DMS53 treated with DMSO at 0.1 percent for 48 hours (cell line): ENCODE data around the gene PREB.
A peak's percentile ranks its signal among the peaks of the same experiment; 100 is the strongest.
"Not testable (repeated sequence)": the region's sequence is repeated elsewhere in the genome, so short reads cannot be mapped to it uniquely, and the experiment has no call there.

ENCODE experiments used
- DNase-seq: peaks from one replicate; lab custom pipeline; 2025; ENCODE audit not compliant: unreplicated experiment; lab: John Stamatoyannopoulos, UW

PREB gene, protein sequence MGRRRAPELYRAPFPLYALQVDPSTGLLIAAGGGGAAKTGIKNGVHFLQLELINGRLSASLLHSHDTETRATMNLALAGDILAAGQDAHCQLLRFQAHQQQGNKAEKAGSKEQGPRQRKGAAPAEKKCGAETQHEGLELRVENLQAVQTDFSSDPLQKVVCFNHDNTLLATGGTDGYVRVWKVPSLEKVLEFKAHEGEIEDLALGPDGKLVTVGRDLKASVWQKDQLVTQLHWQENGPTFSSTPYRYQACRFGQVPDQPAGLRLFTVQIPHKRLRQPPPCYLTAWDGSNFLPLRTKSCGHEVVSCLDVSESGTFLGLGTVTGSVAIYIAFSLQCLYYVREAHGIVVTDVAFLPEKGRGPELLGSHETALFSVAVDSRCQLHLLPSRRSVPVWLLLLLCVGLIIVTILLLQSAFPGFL

DNA sequence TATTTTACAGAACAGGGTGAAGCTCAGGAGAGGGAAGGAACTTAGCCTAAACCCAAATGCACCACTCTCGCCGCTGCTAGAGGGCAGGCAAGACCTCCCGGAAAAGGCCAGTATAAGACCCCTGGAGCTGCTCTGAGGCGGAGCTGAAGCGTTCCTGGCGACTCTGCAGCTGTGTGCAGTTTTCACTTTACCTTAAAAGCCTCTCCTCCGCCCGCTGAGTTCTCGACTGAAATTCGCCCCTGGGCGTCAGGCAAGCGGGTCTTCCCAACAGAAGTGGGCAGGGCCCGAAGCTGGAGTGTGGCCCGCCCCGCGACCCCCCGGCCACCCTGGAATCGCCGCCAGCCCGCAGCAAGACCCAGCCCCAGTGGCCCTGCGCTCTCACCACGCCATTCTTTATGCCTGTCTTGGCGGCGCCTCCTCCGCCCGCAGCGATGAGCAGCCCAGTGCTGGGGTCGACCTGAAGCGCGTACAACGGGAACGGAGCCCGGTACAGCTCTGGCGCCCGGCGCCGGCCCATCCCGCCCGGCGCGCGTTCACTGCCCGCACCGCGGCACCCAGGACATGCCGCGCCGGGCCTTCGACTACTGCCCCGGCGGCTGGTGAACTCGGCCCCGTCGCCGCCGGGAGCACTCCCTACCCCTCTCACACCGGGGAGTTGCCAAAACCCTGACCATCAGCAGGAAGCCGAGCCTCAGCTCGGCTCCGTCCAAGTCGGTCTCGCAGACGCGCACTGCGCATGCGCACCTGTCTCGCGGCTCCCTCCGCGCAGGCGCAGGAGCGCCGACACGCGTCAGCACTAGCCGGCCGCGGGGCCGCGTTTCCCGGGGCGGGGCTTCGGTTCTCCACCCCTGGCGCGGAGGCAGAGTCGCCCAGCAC lies at the start of gene PREB:
TSS of gene PREB (minus strand) at position 732 of the 876 bp plus-strand sequence. CDS start at position 517, 215 bp downstream.
- DNase-seq = peak; percentile 78

DNA sequence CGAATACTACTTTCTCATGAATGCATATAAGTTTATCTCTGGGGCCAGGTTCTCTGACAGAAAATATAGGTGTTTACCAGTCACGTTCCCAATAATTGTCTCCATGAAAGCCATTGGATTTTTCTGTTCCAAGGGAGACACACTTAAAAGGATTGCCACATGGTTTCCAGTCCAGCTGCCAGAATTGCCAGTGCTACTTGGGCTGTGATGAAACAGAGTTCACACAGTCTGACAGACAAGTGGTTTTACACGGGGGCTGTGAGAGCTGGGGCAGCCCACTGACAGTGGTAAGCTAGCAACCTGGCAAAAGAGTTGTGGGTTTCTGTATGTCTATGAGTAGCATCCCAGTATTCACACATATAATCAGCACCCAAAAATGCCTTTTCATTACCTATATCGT lies 49.7 kb upstream of the PREB start:
- DNase-seq = no peak

DNA sequence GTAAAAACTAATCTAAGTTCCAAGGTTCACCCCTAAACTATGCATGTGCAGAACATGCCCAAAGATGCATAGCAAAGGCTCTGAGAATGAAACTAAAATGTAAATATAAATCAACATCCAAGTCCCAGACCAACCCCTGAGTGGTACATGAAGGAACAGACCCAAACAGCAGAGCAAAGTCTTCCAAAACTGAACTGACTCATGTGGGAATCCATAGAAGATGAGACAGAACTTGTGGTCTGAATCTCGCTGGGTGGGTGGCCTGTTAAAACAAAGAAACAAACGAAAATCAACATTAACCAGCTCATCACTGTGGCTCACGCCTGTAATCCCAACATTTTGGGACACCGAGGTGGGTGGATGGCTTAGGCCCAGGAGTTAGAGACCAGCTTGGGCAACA lies 47.9 kb upstream of the PREB start:
- DNase-seq = no peak

DNA sequence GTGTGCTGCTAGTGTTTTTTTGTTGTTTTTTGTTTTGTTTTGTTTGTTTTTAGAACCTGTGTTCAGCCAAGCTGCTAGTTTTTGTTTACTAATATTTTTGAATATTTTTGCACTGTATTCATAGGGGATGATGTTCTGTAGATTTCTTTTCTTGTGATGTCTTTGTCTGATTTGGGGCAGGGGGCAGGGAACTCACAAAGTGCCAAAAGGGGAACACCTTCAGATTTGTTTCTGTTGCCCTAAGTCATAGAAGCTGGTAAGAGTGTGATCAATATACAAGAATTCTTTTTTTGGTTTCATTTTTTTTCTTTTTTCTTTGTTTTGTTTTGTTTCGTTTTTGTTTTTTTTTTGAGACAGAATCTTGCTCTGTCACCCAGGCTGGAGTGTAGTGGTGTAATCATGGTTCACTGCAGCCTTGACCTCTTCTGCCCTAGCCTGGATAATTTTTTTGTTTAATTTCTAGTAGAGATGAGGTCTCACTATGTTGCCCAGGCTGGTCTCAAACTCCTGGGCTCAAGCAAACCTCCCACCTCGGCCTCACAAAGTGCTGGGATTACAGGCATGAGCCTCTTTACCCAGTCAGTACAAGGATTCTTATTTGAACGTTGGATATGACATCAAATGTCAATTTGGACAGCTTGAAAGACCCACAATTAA lies 45.0 kb upstream of the PREB start:
- DNase-seq = no peak

DNA sequence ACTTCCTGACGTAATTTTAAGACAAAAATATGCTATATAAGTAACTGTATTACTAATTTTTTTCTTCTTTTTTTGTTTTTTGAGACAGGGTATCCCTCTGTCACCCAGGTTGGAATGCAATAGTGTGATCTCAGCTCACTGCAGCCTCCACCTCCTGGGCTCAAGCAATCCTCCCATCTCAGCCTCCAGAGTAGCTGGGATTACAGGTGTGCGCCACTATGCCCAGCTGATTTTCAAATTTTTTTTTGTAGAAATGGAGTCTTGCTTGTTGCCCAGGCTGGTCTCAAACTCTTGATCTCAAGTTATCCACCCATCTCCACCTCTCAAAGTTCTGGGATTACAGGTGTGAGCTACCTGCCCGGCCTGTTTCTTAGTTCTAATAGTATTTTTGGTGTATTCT lies 44.0 kb upstream of the PREB start:
- no peak for DNase-seq

DNA sequence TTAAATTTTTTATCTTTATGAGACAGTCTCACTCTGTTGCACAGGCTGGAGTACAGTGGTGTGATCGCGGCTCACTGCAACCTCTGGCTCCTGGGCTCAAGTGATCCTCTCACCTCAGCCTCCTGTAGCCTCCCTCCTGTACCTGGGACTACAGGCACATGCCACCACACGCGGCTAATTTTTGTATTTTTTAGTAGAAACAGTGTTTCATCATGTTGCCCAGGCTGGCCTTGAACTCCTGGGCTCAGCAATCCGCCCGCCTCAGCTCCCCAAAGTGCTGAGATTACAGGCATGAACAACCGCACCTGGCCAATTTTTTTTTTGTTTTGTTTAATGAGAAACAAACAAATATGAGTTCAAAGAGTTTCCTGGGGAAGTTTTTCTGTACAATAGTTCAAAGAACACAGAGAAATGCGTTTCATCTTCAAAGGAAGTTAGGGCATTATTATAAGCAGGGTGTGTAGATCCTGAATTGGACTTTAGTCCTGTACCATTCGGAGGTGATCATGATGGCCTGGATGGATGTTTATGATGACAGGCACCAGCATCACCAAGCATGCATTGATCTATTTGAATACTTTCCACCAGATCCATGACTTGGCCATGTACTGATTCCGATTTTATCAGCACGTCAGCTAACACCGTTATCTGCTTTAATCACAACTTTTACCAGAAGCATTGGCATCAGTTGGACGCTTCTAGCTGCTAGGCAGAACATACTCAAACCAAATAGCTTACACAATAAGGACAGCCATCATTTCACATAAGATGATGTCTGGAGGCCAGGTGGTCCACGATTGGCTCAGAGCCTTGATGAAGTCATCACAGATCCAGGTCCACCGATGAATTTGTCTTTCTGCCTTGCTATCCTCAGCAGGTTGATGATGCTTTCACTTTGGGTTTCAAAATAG lies 43.3 kb upstream of the PREB start:
- no peak for DNase-seq

DNA sequence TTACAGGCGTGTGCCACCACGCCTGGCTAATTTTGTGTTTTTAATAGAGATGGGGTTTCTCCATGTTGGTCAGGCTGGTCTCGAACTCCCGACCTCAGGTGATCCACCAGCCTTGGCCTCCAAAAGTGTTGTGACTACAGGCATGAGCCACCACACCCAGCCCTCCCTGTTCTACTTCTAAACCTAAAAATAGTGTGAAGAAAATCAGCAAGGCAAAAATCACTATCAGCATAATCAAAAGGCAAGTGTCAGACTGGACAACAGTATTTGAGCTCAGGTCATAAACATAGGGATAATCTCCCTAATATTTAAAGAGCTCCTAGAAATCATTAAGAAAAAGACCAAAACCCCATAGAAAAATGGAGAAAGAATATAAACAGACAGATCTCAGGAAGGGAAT lies 41.3 kb upstream of the PREB start:
- not testable (repeated sequence) for DNase-seq

DNA sequence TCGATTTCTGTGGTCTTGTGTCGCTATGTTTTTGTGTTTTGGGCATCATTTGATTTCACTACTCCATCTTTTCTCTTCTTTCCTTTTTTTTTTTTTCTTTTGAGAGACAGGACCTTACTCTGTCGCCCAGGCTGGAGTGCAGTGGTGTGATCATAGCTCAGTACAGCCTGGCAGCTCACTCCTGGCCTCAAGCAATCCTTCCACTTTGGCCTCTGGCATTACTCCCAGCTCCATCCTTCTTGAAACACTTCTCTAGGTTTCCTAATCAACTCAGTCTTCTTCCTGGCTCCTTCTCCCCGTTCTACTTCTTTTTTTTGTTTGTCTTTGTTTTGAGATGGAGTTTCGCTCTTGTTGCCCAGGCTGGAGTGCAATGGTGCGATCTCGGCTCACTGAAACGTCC lies 40.9 kb upstream of the PREB start:
- DNase-seq = no peak

DNA sequence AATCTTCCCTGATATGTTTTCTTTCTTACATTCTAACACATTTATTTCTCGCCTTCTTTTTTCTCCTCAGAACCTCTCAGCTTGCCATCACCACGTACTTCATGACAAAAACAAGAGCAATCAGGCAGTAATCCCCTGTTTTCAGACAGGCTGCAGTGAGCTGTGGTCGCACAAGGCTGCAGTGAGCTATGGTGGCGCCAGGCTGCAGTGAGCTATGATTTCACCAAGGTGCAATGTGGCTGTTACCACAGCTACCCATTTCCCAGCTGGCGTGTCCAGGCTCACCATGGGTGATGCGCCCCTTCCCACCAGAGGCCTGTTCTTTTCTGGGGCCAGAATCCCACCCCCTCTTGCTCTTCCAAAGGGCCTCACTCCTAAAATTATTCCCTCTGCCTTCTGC lies 40.2 kb upstream of the PREB start:
- no peak for DNase-seq

DNA sequence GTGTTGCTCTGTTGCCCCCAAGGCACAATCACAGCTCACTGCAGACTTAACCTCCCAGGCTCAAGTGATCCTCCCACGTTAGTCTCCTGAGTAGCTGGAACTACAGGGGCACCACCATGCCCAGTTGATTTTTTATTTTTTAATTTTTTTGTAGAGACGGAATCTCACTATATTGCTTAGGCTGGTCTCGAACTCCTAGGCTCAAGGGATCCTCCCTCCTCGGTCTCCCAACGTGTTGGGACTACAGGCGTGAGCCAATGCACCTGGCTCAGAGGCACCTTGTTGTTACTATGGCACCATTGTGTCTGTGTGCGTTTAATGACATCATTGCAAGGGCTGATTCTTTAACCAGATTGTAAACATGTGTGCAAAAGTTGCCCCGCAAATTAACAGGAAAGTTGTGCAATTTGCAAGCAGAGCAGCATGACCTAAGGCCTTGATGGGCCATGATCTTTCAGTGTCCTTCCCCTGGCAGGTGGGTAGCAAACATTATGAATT lies 37.0 kb upstream of the PREB start:
- DNase-seq = no peak

DNA sequence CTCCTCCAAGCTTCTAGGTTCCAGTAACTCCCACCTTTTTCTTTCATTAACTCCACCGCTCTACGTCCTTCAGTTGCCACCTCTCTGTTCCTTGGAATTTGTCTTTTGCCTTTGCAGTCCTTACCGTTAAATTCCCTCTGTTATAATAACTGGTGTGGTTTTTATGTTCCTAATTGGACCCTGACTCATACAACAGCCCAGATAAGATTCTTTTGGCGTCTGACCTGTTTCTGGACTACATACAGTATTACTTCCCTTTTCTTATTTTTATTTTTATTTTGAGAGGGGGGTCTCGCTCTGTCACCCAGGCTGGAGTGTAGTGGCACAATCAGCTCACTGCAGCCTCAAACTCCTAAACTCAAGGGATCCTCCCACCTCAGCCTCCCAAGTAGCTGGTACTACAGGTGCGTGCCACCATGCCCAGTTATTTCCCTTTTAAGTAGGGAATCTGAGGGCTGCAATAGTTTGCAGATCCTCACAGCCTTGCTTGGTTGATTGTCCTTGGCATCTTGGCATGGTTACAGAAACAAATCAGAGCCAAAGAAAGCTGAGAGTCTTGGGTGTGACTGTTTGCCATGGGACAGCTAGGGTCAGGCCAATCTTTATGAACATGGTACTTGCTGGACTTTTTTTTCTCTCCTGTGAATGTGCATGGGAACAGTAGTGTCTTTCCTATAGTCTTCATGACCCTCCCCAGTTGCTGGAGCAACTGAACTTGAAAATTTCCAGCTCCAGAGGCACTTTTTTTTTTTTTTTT lies 36.3 kb upstream of the PREB start:
- no peak for DNase-seq

DNA sequence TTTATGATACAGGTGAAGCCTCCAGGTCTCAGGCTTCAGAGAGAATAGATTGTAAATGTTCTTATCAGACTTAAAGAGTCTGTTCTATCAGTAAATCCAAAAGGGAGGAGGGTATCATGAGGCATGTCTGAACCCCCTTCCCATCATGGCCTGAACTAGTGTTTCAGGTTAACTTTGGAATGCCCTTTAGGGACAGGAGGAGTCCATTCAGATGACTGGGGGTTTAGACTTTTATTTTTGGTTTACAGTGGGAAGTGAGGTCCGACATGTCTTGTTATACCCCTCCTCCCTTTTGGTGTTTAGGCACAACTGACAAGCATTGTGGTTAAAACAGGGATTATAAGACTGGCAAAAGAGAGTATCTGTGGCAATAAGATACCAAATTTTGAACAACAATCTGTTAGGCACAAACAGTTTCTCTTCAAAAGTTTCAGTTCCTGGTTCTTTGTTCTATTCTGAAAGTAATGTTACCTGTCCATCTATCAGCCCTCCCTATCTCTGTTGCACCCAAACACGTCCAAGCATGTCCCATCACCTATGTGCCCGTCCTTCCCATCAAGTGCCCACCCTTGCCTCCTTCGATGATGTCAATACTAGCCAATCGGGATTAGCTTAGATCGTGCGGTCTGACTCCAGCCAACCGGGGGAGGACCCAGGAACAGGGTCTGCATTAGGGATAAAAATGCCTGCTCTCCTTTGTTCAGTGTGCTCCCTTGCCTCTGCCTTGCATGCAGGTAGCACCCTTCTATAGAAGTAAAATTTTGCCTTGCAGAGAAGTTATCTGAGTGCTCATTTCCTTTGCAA lies 30.7 kb upstream of the PREB start:
- no peak for DNase-seq

DNA sequence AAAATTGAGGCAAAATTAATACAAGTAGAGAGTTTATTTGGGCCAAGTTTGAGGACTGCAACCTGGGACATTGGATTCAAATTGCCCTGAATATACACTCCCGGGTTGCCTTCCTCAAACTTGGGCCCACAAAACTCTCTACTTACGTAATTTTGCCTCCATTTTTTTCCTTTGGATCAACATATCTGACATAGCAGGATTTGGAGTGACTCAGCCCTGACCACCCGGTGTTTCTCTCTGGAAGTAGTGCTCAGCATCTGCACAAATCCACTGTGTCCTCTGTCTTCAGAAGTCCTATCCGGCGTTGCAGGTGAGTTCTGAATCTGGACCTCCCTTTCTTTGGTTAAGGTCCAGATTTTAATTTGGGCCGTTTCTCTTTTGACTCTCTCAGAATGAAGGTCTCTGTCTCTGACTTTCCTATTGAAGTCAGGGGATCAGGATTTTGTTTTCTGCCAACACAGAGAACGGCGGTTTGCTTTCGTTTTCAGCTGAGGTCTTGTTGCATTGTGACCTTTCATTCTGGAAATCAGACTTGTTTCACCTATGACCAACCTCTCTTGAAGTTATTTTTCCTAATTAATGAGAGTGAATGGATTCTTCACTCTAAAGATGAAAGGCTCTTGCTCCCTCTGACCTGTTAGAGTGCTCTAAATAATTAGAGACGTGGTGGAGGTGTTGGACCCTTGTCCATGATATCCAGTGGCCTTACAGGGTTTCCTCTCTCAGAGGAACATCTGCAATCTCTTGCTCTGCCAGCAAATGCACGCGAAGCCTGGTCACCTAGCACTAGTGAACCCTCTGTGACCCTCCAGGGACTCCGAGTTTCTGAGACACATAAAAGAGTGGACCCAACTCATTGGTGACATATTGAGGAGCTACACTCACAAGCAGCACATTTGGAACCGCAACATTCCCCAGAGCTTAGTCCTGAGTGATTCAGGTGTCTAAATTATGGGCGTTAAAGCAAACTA lies 28.0 kb upstream of the PREB start:
- DNase-seq = peak; percentile 45

DNA sequence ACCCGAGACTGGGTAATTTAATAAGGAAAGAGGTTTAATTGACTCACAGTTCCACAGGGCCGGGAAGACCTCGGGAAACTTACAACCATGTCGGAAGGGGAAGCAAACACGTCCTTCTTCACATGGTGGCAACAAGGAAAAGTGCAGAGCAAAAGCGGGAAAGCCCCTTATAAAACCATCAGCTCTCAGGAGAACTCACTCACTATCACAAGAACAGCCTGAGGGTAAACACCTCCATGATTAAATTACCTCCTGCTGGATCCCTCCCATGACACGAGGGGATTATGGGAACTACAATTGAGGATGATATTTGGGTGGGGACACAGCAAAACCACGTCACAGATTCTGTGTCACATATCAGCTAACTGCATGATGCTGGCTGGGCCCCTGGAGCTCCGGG lies 25.8 kb upstream of the PREB start:
- no peak for DNase-seq

DNA sequence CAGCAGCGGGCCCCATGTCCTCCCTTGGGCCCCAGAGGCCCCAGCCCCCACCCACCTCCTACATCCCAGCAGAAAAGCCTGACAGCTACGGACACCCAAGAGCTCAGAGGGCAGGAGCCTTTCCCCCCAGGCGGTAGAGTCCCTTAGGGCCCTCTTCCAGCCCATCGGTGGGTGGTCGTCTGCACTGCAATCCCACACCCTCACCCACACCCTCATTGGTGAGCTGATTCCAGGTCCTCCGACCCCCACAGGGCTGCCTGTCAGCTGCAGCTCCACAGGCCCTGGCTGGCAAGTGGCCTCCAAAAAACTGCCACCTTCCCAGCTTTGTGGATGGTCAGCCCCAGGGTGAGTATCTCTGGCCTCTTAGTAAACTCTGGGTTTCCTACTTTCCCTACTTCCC lies 24.8 kb upstream of the PREB start:
- DNase-seq = no peak

DNA sequence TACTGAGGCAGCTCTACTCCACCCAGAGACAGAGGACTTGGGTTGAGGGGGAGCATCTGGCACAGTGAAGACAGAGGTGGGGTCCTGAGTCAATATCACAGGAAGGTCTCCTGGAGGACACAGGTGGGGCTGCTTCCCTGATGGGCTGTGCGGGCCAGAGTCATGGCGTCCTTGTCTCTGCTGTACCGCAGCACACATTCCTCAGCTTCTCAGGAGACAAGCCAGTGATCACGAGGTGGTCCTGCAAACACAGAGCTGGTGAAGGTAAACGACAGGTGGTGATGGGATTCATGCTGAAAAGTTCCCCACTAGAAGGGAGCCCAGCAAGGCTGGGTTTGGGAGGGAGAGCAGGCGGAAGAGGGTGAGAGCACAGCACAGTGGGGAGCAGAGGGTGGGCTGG lies 24.0 kb upstream of the PREB start:
- no peak for DNase-seq

DNA sequence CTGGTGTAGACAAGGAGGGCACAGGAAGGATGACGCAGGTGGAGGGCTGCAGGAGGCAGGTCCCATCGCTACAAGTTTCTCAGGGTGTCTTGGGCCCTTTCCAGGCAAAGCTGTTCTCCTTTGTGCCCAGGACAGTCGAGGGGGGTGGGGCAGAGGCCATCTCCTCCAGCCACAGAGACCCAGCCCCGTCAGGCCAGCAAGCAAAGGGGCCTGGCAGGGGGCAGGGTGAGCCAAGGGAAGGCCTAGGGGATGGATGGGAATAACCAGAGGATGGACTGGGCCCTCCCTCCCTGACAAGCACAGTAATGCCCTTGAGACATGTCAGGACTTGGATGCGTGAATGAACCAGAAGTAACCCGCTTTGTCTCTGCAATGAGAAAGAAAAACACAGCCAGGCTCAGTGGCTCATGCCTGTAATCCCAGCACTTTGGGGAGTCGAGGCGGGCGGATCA lies 20.7 kb upstream of the PREB start:
- no peak for DNase-seq

DNA sequence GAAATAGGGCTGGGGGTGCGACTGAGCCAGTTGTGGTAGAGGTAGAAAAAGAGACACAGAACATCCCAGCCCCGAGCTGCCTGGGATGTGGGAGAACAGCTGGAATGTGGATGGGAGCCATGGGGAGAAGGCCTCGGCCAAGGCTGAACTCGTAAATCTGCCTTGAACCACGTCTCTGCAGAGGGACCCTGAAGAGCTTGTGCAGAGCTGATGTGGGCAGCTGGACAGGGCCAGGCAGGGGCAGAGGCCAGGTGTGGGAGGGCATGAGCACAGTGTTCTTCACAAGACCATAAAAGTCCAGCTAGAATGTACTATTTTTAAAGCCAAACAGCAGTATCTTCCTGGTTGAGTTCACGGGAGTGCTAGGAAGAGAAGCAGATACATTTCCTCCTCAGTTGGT lies 20.1 kb upstream of the PREB start:
- DNase-seq = no peak
